ENCODE measurements around the gene NME8.

Gene NME8

DNA sequence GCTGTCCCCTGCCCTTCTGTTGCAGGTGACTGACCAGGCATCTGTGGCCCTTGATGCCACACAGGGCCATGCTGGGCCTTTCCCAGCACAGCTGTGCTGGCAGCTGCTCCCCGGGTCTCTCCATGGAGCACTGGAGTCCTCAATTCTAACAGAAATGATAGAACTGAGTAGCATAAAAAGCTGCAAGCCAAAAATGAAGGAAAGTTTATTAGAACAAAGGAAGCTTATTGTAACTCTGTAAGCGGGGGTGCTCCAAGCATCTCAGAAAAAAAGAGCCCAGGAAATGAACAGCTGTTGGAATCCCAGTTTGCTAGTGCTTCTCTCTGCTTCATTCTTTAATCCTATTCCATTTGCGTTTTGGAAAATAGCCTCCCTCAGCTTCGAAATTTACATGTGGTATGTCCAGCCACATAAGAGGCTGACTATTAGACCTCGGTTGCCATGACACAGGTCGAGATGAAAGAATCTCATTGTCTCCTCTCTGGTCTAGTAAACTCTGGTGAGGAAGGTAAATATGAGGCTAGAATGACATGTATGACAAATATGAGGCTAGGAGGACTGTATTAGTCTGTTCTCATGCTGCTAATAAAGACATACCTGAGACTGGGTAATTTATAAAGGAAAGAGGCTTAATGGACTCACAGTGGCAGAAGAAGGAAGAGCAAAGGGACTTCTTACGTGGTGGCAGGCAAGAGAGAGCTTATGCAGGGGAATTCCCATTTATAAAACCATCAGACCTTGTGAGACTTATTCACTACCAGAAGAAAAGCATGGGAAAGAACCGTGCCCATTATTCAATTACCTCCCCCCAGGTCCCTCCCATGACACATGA is 95.7 kb downstream of the NME8 start:
- no peak for DNase-seq

DNA sequence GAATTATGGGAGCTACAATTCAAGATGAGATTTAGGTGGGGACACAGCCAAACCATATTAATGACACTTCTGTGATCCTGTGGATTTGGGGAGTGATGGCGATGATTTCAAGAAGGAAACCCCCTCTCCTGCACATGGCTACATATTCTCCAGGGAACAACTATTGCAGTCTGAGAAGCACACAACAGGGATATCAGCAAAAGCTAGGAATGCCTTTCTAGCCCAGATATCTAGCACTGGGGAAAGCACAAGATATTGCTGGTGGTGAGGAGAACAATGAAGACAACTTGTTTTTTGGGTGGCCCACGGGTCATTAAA is 96.3 kb downstream of the NME8 start:
- DNase-seq, result no peak

DNA sequence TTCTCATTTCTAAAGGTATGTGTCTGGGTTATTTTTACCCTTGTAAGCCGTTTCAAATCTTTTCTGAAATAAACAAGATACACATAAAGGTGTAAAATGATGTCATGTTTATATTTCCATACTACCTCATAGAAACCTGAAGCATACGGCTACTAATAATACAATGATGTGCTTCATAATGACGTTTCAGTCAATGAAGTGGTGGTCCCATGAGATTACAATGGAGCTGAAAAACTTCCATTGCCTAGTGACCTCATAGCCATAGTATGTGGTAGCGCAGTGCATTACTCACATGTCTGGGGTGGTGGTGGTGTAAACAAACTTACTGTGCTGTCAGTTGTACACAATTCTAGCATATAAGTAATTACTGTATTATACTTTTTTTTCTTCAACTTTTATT is 96.9 kb downstream of the NME8 start:
- no peak for DNase-seq

DNA sequence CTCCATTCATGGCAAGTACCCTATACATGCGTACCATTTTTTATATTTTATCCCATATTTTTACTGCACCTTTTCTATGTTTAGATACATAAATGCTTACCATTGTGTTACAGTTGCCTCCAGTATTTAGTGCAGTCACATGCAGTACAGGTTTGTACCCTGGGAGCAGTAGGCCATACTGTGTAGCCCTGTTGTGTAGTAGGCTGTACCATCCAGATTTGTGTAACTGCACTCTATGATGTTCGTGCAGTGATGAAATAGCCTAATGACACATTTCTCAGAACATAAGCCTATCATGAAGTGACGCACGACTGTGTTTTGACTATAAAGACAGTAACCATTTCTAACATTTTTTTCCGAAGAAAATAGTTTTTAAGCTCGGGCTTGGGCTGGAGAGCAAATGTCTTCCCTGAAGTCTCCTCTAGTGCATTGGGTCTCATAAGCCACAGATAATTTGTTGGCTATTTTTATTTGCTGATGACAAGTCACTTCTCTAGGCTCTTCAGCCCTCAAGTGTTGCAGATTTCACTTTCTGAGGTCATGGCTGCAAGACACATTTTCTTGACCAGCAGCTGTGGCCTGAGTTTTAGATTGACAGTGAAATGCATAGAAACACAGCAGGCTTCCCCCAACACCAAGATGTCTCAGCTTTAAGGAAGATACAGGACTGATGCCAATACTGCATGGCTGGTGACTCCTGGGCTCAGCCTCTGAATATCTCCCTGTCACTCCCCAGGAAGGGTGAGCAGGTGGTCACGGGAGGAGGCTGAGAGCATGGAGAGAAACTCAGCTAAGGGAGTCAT is 98.9 kb downstream of the NME8 start:
- DNase-seq, result no peak

DNA sequence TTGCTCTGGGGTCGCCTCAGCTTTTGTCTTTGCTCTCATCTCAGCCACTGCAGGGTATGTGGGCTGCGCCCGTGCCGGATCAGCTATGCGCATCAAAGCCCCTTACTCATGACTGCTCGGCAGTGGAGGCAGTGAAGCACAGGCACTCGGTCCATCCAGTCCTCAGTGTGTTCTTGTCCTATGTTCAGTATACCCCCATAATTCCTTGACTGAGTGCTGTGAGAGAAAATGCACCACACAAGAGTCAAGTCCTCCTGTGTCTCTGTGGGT is 99.5 kb downstream of the NME8 start:
- no peak for DNase-seq
